Upper lobe of left lung (tissue), 6 donors: ENCODE measurements around the gene MUC5AC. TPM values are rescaled to one million over a fixed set of nuclear protein-coding genes. Genes with fewer than 3 reads are reported as not detected.
"Not testable (repeated sequence)": the region's sequence is repeated elsewhere in the genome, so short reads cannot be mapped to it uniquely, and the experiment has no call there.

Experiments used
- ATAC-seq, 2 donors: fragments of 200-7000 bp; cut with Tn5 transposase; one replicate each; pipeline ENCODE4 v1.9.1; 2022; ENCODE audit warnings: mild to moderate bottlenecking in 2 of 2, moderate library complexity in 2 of 2; ENCODE audit not compliant: low FRiP score in 2 of 2
- DNase-seq, 2 donors: peaks; one replicate each; pipeline ENCODE4 v3.0.0-alpha.2; 2019 to 2020
- H3K27ac ChIP-seq, 4 donors: fragments of 200-600 bp; sonication (generic); one replicate each; pipeline ENCODE4 v1.5.1; 2016 to 2019
- H3K27me3 ChIP-seq, 4 donors: fragments of 200-600 bp; sonication (generic); one replicate each; pipeline ENCODE4 v1.5.1; 2017 to 2019
- H3K36me3 ChIP-seq, 4 donors: fragments of 200-600 bp; sonication (generic); one replicate each; pipeline ENCODE4 v1.5.1; 2016 to 2019
- H3K4me1 ChIP-seq, 4 donors: fragments of 200-600 bp; sonication (generic); one replicate each; pipeline ENCODE4 v1.5.1; 2018 to 2019
- H3K4me3 ChIP-seq, 4 donors: fragments of 200-600 bp; sonication (generic); one replicate each; pipeline ENCODE4 v1.5.1; 2017 to 2019; ENCODE audit warnings: mild to moderate bottlenecking in 2 of 4, moderate library complexity in 1 of 4
- H3K9me3 ChIP-seq, 4 donors: fragments of 200-600 bp; sonication (generic); one replicate each; pipeline ENCODE4 v1.5.1; 2018 to 2019
- CTCF ChIP-seq, 6 experiments: fragments of 450-650 bp in 4 of 6; fragments of 200-600 bp in 2 of 6; sonication (generic) in 2 of 6; IDR thresholded peaks; one replicate each; pipeline ENCODE4 v1.5.1; 2016 to 2019; ENCODE audit warnings: antibody characterized with exemption in 6 of 6
- EP300 ChIP-seq, 4 donors: sonication (generic); formaldehyde crosslinking; IDR thresholded peaks; one replicate each; pipeline ENCODE4 v1.5.1; 2017; ENCODE audit warnings: antibody characterized with exemption in 4 of 4, control low read depth in 2 of 4
- POLR2A ChIP-seq, 4 donors: fragments of 450-650 bp; IDR thresholded peaks; one replicate each; pipeline ENCODE4 v1.5.1; 2016 to 2017; ENCODE audit warnings: antibody characterized with exemption in 4 of 4, mild to moderate bottlenecking in 2 of 4
- POLR2AphosphoS5 ChIP-seq, 2 donors: sonication (generic); formaldehyde crosslinking; IDR thresholded peaks; one replicate each; pipeline ENCODE4 v1.5.1; 2017; ENCODE audit warnings: antibody characterized with exemption in 2 of 2
- WGBS, 2 donors: methylation state at CpG; one replicate each; pipeline ENCODE4 v1.1.5; 2017 to 2018; 5-methylcytosine and 5-hydroxymethylcytosine counted together
- total RNA-seq, 6 donors: library from RNA; depleted of rRNA in 4 of 6; stranded (reverse); fragments of >200 nt in 4 of 6; gene quantifications; one replicate each; pipeline versions ENCODE4 v1.1.0 to v1.2.1, GENCODE V29; 2016 to 2021
- donor health status: DM: no; HTN: no; CAD: no; lungs with moderate emphysema.
- donor health status: DM: no; HTN: yes; CAD: no; lungs with severe emphysema.

The MUC5AC gene
- total RNA-seq, 6 donors from 2014 or later, result under 0.01 to 7.3 (median 0.78) TPM; not detected in 1

GRCh38 chr11:1171985-1172728 lies 14.4 kb downstream of the MUC5AC start:
- Histone ChIP-seq H3K36me3 (no peaks in the 10 kb centered on the region), H3K9me3 (no peaks in the 10 kb centered on the region), H3K27ac (no peak overlapping the region), H3K4me3 (no peak overlapping the region), H3K4me1 (no peaks in the 10 kb centered on the region), H3K27me3 (no peaks in the 10 kb centered on the region)
- DNase-seq (peak in 1 of 2 donors; percentile 63), ATAC-seq (no peak)
- TF ChIP-seq CTCF (IDR thresholded peaks at IDR 0.05) (no peak), EP300 (IDR thresholded peaks at IDR 0.05) (no peak), POLR2AphosphoS5 (IDR thresholded peaks at IDR 0.05) (no peak), POLR2A (IDR thresholded peaks at IDR 0.05) (no peak)
- WGBS, 2 donors, result 84 to 90% methylated on average over 14 to 22 of the region's 22 CpGs

- Histone ChIP-seq H3K9me3 (no peaks in the 10 kb centered on the region), H3K36me3 (no peaks in the 10 kb centered on the region), H3K27me3 (no peaks in the 10 kb centered on the region), H3K4me3 (no peak overlapping the region), H3K27ac (no peak overlapping the region), H3K4me1 (no peaks in the 10 kb centered on the region)
- no peak for DNase-seq
- no peak for ATAC-seq
- no peak for TF ChIP-seq EP300 (IDR thresholded peaks at IDR 0.05)
- no peak for TF ChIP-seq POLR2A (IDR thresholded peaks at IDR 0.05)
- TF ChIP-seq CTCF (IDR thresholded peaks at IDR 0.05), result no peak
- no peak for TF ChIP-seq POLR2AphosphoS5 (IDR thresholded peaks at IDR 0.05)
- 80 to 84% methylated on average over 4 of the region's 4 CpGs for WGBS, 2 donors
Measured at GRCh38 chr11:1172729-1173117, 15.0 kb downstream of the MUC5AC start.

DNA sequence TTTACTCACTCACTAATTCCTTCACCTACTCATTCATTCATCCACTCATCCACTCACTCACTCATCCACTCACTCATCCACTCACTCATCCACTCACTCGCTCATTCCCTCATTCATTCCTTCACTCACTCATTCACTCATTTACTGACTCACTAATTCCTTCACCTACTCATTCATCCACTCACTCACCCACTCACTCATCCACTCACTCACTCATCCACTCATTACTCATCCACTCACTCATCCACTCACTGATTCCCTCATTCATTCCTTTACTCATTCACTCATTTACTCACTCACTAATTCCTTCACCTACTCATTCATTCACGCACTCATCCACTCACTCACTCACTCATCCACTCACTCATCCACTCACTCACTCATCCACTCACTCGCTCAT lies 15.6 kb downstream of the MUC5AC start:
- H3K9me3 ChIP-seq, H3K4me3 ChIP-seq, H3K27ac ChIP-seq, DNase-seq, ATAC-seq, H3K36me3 ChIP-seq, H3K4me1 ChIP-seq, H3K27me3 ChIP-seq: not testable (repeated sequence)
- WGBS, 2 donors, result 81 to 95% methylated on average over 3 of the region's 3 CpGs

GRCh38 chr11:1174441-1175370 lies 17.0 kb downstream of the MUC5AC start:
- no peaks in the 10 kb centered on the region for H3K36me3 ChIP-seq
- ATAC-seq (peak in 1 of 2 donors; percentile 24), DNase-seq (peak in 1 of 2 donors; percentile 80)
- H3K4me3 ChIP-seq, result no peak overlapping the region
- H3K27ac ChIP-seq, result no peak overlapping the region
- H3K4me1 ChIP-seq, result no peaks in the 10 kb centered on the region
- H3K9me3 ChIP-seq, result no peaks in the 10 kb centered on the region
- H3K27me3 ChIP-seq, result no peaks in the 10 kb centered on the region
- WGBS, 2 donors, result 91 to 93% methylated on average over 3 to 32 of the region's 39 CpGs
- no peak for TF ChIP-seq EP300 (IDR thresholded peaks at IDR 0.05)

DNA sequence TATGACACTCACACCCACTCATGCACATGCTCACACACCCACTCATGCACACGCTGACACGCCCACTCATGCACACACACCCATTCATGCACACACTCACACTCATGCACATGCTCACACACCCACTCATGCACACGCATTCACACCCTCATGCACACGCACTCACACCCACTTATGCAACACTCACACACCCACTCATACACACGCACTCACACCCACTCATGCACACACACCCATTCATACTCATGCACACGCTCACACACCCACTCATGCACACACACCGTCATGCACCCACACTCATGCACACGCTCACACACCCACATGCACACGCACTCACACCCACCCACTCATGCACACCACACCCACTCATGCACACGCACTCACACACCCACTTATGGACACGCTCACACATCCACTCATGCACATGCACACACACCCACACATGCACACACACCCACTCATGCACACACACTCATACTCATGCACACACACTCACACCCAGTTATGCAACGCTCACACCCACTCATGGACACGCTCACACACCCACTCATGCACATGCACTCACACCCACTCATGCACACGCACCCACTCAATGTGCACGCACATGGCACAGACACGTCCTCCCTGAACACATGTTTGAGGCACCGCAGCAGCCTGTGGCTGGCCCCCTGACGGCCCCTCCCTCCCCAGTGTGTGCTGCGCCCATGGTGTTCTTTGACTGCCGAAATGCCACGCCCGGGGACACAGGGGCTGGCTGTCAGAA lies 17.9 kb downstream of the MUC5AC start:
- no peaks in the 10 kb centered on the region for H3K36me3 ChIP-seq
- peak in 1 of 2 donors; percentile 64 for DNase-seq
- no peak overlapping the region for H3K4me3 ChIP-seq
- 84 to 86% methylated on average over 18 to 22 of the region's 22 CpGs for WGBS, 2 donors
- TF ChIP-seq POLR2A (IDR thresholded peaks at IDR 0.05) (no peak), CTCF (IDR thresholded peaks at IDR 0.05) (no peak), EP300 (IDR thresholded peaks at IDR 0.05) (no peak), POLR2AphosphoS5 (IDR thresholded peaks at IDR 0.05) (no peak)
- no peak for ATAC-seq
- no peaks in the 10 kb centered on the region for H3K9me3 ChIP-seq
- H3K4me1 ChIP-seq, result no peaks in the 10 kb centered on the region
- H3K27ac ChIP-seq, result no peak overlapping the region
- H3K27me3 ChIP-seq, result no peaks in the 10 kb centered on the region
